ENCODE measurements around the gene HK2. TPM values are rescaled to one million over a fixed set of nuclear protein-coding genes. Genes with fewer than 3 reads are reported as not detected.

The HK2 gene
- total and polyA plus RNA-seq, 12 donors = 3.4 to 43.4 (median 13.1) TPM

GRCh38 chr2:74815941-74816340, 18.0 kb upstream of the HK2 start:
- DNase-seq (no peak), ATAC-seq (peak in 2 of 8 donors; percentile 31 to 76)
- H3K27ac ChIP-seq = peak overlapping the region in 2 of 10 donors; percentile 29 to 83
- H3K36me3 ChIP-seq = no peaks in the 10 kb centered on the region
- intact Hi-C loops (cut with DNase I) = no loop called here
- no peaks in the 10 kb centered on the region for H3K9me3 ChIP-seq
- 85 to 88% methylated on average over 1 of the region's 1 CpG for WGBS, 2 donors
- peaks cover 0 to 5% (median 0%) of the 10 kb centered on the region in 7 donors for H3K27me3 ChIP-seq
- TF ChIP-seq CTCF (IDR thresholded peaks at IDR 0.05) = no peak
- no peak overlapping the region for H3K4me3 ChIP-seq
- H3K4me1 ChIP-seq = peaks cover 0 to 23% (median 0%) of the 10 kb centered on the region in 9 donors

- TF ChIP-seq CTCF (IDR thresholded peaks at IDR 0.05) = no peak
- intact Hi-C loops (cut with DNase I) = no loop called here
- Histone ChIP-seq H3K4me1 (peaks cover 0 to 23% (median 0%) of the 10 kb centered on the region in 9 donors), H3K27ac (peak overlapping the region in 3 of 10 donors; percentile 11 to 83 (median 29)), H3K9me3 (no peaks in the 10 kb centered on the region), H3K4me3 (peak overlapping the region in 1 of 10 donors; percentile 11), H3K36me3 (no peaks in the 10 kb centered on the region), H3K27me3 (peaks cover 0 to 5% (median 0%) of the 10 kb centered on the region in 7 donors)
- no peak for DNase-seq
- WGBS, 2 donors = 30 to 33% methylated on average over 7 of the region's 7 CpGs
- ATAC-seq = peak in 3 of 8 donors; percentile 19 to 31 (median 22)
These were observed 17.2 kb upstream of the HK2 start for GRCh38 chr2:74816540-74817303.

GRCh38 chr2:74817304-74817675, 16.6 kb upstream of the HK2 start:
- H3K36me3 ChIP-seq = no peaks in the 10 kb centered on the region
- intact Hi-C loops (cut with DNase I) = no loop called here
- no peak for TF ChIP-seq CTCF (IDR thresholded peaks at IDR 0.05)
- no peak overlapping the region for H3K4me3 ChIP-seq
- H3K27ac ChIP-seq = peak overlapping the region in 1 of 10 donors; percentile 83
- peaks cover 0 to 23% (median 0%) of the 10 kb centered on the region in 9 donors for H3K4me1 ChIP-seq
- peaks cover 0 to 2% (median 0%) of the 10 kb centered on the region in 7 donors for H3K27me3 ChIP-seq
- H3K9me3 ChIP-seq = no peaks in the 10 kb centered on the region
- ATAC-seq (peak in 1 of 8 donors; percentile 41), DNase-seq (no peak)
- 79 to 90% methylated on average over 1 of the region's 1 CpG for WGBS, 2 donors

GRCh38 chr2:74819702-74820101, 14.2 kb upstream of the HK2 start:
- no peak overlapping the region for H3K4me3 ChIP-seq
- ATAC-seq (no peak), DNase-seq (no peak)
- intact Hi-C loops (cut with DNase I) = no loop called here
- no peak overlapping the region for H3K27ac ChIP-seq
- peaks cover 0 to 23% (median 0%) of the 10 kb centered on the region in 9 donors for H3K4me1 ChIP-seq
- TF ChIP-seq CTCF (IDR thresholded peaks at IDR 0.05) = no peak
- H3K27me3 ChIP-seq = no peaks in the 10 kb centered on the region
- no peaks in the 10 kb centered on the region for H3K36me3 ChIP-seq
- no peaks in the 10 kb centered on the region for H3K9me3 ChIP-seq

All from heart right ventricle (tissue), 16 donors.